ENCODE results near the gene GLCCI1.

The GLCCI1 gene

GRCh38 chr7:7962851-7963250 is 5.7 kb upstream of the GLCCI1 start:
- TF ChIP-seq CTCF (IDR thresholded peaks at IDR 0.05; ENCODE audit: low read depth, low read length): no peak
- no peak for TF ChIP-seq POLR2A (IDR thresholded peaks at IDR 0.05; ENCODE audit: extremely low read depth, insufficient read length)
- TF ChIP-seq MAX (IDR thresholded peaks at IDR 0.05; ENCODE audit: low read depth, low read length): no peak
- TF ChIP-seq MYC (IDR thresholded peaks at IDR 0.05; ENCODE audit: low read depth, low read length): no peak
- no peak overlapping the region for H3K4me3 ChIP-seq (ENCODE audit: low read depth, low read length)
- DNase-seq (ENCODE audit: low read depth): no peak

GRCh38 chr7:7964250-7964649 is 4.3 kb upstream of the GLCCI1 start:
- no peak for DNase-seq (ENCODE audit: low read depth)
- no peak for TF ChIP-seq MYC (IDR thresholded peaks at IDR 0.05; ENCODE audit: low read depth, low read length)
- TF ChIP-seq POLR2A (IDR thresholded peaks at IDR 0.05; ENCODE audit: extremely low read depth, insufficient read length): no peak

GRCh38 chr7:7964691-7965090 is 3.9 kb upstream of the GLCCI1 start:
- H3K4me3 ChIP-seq (ENCODE audit: low read depth, low read length): no peak overlapping the region
- TF ChIP-seq MAX (IDR thresholded peaks at IDR 0.05; ENCODE audit: low read depth, low read length) (no peak), MYC (IDR thresholded peaks at IDR 0.05; ENCODE audit: low read depth, low read length) (no peak), POLR2A (IDR thresholded peaks at IDR 0.05; ENCODE audit: extremely low read depth, insufficient read length) (no peak), CTCF (IDR thresholded peaks at IDR 0.05; ENCODE audit: low read depth, low read length) (no peak)
- DNase-seq (ENCODE audit: low read depth): no peak

More at GRCh38 chr7:7964250-7964649, 4.3 kb upstream of the GLCCI1 start:
- no peak overlapping the region for H3K4me3 ChIP-seq (ENCODE audit: low read depth, low read length)

GRCh38 chr7:7965301-7965700 is 3.3 kb upstream of the GLCCI1 start:
- DNase-seq (ENCODE audit: low read depth): no peak
- no peak overlapping the region for H3K4me3 ChIP-seq (ENCODE audit: low read depth, low read length)
- TF ChIP-seq MAX (IDR thresholded peaks at IDR 0.05; ENCODE audit: low read depth, low read length): no peak
- no peak for TF ChIP-seq POLR2A (IDR thresholded peaks at IDR 0.05; ENCODE audit: extremely low read depth, insufficient read length)
- no peak for TF ChIP-seq CTCF (IDR thresholded peaks at IDR 0.05; ENCODE audit: low read depth, low read length)
- no peak for TF ChIP-seq MYC (IDR thresholded peaks at IDR 0.05; ENCODE audit: low read depth, low read length)

- TF ChIP-seq CTCF (IDR thresholded peaks at IDR 0.05; ENCODE audit: low read depth, low read length): no peak
- TF ChIP-seq POLR2A (IDR thresholded peaks at IDR 0.05; ENCODE audit: extremely low read depth, insufficient read length): no peak
- no peak for TF ChIP-seq MAX (IDR thresholded peaks at IDR 0.05; ENCODE audit: low read depth, low read length)
- no peak for TF ChIP-seq MYC (IDR thresholded peaks at IDR 0.05; ENCODE audit: low read depth, low read length)
- DNase-seq (ENCODE audit: low read depth): no peak
- no peak overlapping the region for H3K4me3 ChIP-seq (ENCODE audit: low read depth, low read length)
Measured at GRCh38 chr7:7966141-7966734, 2.4 kb upstream of the GLCCI1 start.

GRCh38 chr7:7967886-7968543 is 581 bp upstream of the GLCCI1 start:
- TF ChIP-seq CTCF (IDR thresholded peaks at IDR 0.05; ENCODE audit: low read depth, low read length) (no peak), MYC (IDR thresholded peaks at IDR 0.05; ENCODE audit: low read depth, low read length) (peak; percentile 38; the same call in 1 of the 2 replicates)
- peak overlapping the region; percentile 80 for H3K4me3 ChIP-seq (ENCODE audit: low read depth, low read length)
- no peak for DNase-seq (ENCODE audit: low read depth)
